HFF-Myc (cell line): ENCODE measurements around the gene CDH15.

ENCODE experiments used
- DNase-seq: peaks from one replicate; pipeline ENCODE4 v3.0.0-alpha.2; 2011; ENCODE audit warnings: low read depth; ENCODE audit errors: extremely low read depth
- H3K4me3 ChIP-seq: replicated peaks from 2 replicates; pipeline ENCODE4 v1.5.1; 2011; ENCODE audit warnings: low read depth, mild to moderate bottlenecking, control low read depth, low read length
- TF ChIP-seq, protein P1 (sequence below): IDR thresholded peaks from 2 replicates; pipeline ENCODE4 v1.5.1; 2012; ENCODE audit warnings: mild to moderate bottlenecking, low read depth, low read length, control low read depth; ENCODE audit errors: missing control alignments

The CDH15 gene

DNA sequence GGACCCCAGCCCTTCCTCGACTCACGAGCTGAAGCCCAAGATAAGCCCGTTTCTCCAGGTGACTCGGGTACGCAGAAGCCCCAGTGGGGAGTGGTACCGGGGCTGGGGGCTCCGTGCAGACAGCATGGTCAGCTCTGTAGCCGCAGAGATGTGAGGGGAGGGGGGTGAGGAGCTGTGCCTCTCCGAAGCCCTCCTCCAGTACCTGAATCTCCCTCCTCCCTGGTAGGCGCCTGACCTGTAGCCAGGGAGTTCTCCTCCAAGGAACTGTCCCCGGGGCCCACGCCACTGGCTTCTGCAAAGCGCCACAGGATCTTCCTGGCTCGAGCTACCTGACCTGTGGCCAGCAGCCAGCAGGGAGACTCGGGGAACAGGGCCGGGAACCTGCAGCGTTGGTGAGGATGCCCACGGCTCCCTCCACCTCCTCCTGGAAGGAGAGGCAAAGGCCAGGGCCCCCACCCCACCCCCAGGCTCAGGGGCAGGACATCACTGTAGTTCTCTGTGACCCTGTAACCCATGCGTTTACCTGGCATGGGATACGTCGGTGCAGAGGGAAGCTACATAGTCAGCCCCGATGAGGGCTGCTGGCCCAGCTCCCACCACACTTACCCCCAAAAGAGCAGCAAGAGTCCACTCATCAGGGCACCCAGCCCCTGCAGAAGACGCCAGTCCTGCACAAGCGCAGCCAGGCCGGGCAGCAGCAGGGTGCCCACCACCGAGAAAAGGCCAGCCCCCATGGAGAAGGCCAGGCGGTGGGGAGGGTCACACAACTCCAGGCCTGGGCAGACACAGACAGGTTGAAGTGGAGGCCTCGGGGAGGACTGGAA, 27.1 kb downstream of the CDH15 start:
- no peak for DNase-seq
- TF ChIP-seq, protein P1, sequence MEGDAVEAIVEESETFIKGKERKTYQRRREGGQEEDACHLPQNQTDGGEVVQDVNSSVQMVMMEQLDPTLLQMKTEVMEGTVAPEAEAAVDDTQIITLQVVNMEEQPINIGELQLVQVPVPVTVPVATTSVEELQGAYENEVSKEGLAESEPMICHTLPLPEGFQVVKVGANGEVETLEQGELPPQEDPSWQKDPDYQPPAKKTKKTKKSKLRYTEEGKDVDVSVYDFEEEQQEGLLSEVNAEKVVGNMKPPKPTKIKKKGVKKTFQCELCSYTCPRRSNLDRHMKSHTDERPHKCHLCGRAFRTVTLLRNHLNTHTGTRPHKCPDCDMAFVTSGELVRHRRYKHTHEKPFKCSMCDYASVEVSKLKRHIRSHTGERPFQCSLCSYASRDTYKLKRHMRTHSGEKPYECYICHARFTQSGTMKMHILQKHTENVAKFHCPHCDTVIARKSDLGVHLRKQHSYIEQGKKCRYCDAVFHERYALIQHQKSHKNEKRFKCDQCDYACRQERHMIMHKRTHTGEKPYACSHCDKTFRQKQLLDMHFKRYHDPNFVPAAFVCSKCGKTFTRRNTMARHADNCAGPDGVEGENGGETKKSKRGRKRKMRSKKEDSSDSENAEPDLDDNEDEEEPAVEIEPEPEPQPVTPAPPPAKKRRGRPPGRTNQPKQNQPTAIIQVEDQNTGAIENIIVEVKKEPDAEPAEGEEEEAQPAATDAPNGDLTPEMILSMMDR: no peak
- no peak overlapping the region for H3K4me3 ChIP-seq

DNA sequence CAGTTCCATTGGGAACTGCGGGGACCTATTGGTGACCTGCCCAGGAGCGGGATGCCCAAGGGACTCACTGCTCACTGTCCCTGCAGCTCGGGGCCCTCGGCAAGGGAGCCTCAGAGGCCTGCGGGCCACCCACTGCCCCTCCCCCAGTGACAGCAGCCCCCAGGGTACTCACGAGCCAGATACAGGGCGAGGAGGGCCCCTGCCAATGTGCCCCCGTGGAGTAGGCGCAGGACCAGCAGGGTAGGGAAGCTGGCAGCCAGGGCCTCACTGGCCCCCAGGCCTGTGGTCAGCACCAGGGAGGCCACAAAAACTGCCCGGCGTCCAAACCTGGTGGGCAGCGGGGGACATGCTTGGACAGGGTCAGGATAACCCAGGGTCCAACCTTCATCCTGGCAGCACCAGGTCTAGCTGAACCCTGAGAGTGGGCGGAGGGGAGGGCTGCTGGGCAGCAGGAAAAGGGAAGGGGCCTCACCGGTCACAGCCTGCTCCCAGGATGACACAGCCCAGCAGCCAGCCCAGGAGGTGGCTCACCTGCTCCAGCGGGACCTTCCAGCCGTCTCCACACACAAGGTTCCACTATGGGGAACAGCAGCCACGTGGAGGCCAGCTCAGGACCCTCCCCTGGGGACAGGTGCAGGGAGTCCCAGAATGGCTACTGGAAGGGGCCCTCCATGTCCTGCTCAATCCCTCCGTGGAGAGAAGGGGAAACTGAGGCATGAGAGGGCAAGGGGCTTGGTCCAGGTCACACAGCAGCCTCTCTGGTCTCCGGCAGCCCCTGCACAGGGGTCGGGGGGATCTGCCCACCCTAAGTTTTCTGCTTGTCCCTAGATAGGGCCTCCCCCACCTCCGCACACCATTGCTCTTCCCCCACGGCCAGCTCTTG, 27.9 kb downstream of the CDH15 start:
- no peak for DNase-seq
- TF ChIP-seq, protein P1: no peak
- H3K4me3 ChIP-seq: no peak overlapping the region

DNA sequence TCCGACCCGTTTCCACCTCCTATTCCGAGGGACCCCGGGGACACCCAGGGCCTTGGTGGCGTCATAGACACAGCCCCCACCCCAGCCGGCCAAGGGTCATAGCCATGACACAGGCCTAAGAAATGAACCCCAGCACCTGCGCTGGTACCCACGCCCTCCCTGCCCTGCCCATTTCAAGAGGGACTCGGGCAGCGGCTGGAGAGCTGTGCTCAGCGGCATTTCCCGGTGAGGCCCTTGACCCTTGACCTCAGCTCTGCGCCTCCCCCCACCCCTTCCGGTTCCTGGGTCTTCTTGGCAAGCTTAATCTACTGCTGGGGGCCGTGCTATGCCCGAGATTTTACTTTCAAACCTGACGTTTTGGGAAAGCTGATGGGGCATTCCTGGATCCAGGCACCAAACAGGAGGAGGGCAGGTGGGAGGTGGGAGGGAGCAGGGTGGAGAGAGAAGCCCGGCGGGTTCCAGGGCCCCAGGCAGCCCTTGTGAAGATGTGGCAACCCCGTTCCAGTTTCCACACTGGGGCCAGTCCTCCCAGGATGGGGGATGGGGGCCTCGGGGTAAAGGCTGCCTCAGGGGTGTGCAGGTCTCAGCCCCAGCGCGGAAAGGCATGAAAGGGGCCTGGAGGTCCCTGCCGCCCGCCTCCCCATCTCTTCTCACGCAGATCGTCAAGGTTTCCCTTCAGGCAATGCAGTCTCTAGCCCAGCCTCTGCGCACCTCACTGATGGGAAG, 28.7 kb downstream of the CDH15 start, which contains the start of gene SLC22A31:
SLC22A31 (minus strand) TSS at position 414 of the 726 bp plus-strand sequence; CDS start at position 378, 36 bp downstream.
- TF ChIP-seq, protein P1: no peak
- no peak for DNase-seq
- no peak within 1 kb of the TSS for H3K4me3 ChIP-seq

DNA sequence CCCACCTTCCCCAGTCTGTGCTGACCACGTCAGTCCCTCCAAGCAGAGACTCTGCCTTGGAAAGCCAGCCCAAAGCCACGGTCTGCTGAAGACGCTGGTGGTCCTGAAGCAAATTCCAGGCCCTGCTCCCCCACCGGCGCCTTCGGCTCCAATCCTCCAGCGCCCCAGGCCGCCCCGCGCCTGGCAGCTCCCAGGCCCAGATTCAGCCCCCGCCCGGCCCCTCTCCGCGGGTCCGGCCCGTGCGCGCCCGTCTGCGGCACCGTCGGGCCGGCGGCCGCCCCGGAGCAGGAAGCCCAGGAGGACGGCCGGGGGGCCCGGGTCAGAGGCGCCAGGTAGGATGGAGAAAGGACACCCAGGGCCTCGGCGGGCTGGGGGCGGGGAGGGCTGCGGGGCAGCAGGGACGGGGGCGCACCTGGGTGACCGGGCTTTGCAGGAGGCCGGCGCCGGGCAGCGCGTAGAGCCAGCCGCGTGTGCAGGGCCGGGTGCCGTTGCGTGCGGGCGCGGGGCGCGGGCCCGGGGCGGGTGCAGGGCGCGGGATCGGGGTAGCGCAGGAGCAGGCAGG, 29.4 kb downstream of the CDH15 start:
- no peak for DNase-seq
- TF ChIP-seq, protein P1: no peak
- no peak overlapping the region for H3K4me3 ChIP-seq

- H3K4me3 ChIP-seq: no peak overlapping the region
- DNase-seq: peak; percentile 5
- TF ChIP-seq, protein P1: no peak
These were observed 30.2 kb downstream of the CDH15 start for GRCh38 chr16:89201439-89202377.
